Stimulated activated memory B cell treated with anti-CD40 and anti-IgM and Interleukin-4, amounts not matched to agents 10 μg/mL and 1 μg/mL and 100 μg/mL, for 72 hours (primary cell): ENCODE results near the gene IFIT2.

Experiments
- ATAC-seq: fragments of 150-1000 bp; cut with Tn5 transposase; 2 replicates; pipeline ENCODE4 v1.10.0; 2021
- H3K27ac Mint-ChIP-seq: one replicate; pipeline ENCODE4 v1.8.0; 2022; ENCODE audit warnings: mild to moderate bottlenecking, mixed read lengths
- H3K27me3 Mint-ChIP-seq: one replicate; pipeline ENCODE4 v1.8.0; 2022; ENCODE audit warnings: mixed read lengths
- H3K36me3 Mint-ChIP-seq: one replicate; pipeline ENCODE4 v1.8.0; 2022; ENCODE audit warnings: mixed read lengths
- H3K4me1 Mint-ChIP-seq: one replicate; pipeline ENCODE4 v1.8.0; 2022; ENCODE audit warnings: mixed read lengths
- H3K4me3 Mint-ChIP-seq: one replicate; pipeline ENCODE4 v1.8.0; 2022; ENCODE audit warnings: mild to moderate bottlenecking, moderate library complexity, mixed read lengths
- H3K9me3 Mint-ChIP-seq: one replicate; pipeline ENCODE4 v1.8.0; 2022; ENCODE audit warnings: mixed read lengths

Gene IFIT2

DNA sequence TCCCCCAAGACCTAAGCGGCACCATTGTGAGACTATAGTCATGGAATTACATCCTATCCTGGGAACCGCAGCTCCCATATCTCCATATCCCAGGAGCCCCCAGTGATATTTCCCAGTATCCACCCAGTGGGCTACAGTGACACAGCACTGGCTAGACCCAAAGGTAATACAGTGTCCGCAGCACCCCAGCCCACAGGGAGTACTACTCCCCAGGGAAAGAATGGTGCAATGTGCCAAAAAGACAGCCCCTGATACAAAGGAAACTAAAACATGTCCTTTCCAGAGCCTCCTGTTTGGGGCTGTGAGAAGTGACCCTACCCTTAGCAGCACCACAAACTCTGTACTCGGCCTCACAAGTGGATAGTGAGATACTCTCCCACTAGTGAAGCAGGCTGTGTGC lies 4.5 kb upstream of the IFIT2 start:
- ATAC-seq: no peak
- Mint-ChIP-seq H3K4me1 (peaks cover 32% of the 10 kb centered on the region), H3K27me3 (no peaks in the 10 kb centered on the region), H3K27ac (peak overlapping the region; percentile 83), H3K36me3 (no peaks in the 10 kb centered on the region), H3K9me3 (peaks cover 2% of the 10 kb centered on the region), H3K4me3 (no peak overlapping the region)

DNA sequence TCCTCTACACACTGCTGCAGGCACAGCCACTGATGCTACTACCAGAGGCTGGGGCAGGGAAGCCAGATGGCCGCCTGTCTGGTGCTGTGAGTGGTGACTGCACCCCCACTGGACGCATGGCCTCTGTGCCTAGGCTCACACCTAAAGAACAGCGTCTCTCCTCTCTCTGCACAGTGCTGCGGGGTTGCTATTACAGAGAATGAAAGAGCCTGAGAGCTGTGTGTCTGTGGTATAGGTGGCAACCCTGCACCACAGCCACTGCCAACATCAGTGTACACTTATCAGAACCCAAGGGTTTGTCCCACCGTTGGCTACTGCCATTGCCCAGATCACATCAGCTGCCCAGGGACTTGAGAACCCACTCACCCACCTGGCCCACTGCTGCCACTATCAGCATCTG lies 4.1 kb upstream of the IFIT2 start:
- Mint-ChIP-seq H3K4me3 (no peak overlapping the region), H3K9me3 (peaks cover 2% of the 10 kb centered on the region), H3K4me1 (peaks cover 36% of the 10 kb centered on the region), H3K27me3 (no peaks in the 10 kb centered on the region), H3K36me3 (no peaks in the 10 kb centered on the region), H3K27ac (peak overlapping the region; percentile 83)
- ATAC-seq: no peak

DNA sequence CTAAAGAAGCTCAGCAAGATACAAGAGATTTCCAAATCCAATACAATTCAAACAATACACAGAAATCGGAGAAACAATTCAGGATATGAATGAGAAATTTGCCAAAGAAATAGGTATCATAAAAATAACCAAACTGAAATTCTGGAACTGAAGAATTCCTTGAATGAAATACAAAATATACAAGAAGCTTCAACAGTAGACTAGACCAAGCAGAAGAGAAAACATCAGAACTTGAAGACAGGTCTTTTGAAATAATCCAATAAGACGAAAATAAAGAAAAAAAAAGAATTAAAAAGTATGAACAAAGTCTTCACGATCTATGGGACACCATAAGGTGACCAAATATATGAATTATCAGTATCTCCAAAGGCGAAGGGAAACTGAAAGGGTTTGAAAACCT lies 2.8 kb upstream of the IFIT2 start:
- Mint-ChIP-seq H3K4me3 (no peak overlapping the region), H3K9me3 (peaks cover 2% of the 10 kb centered on the region), H3K27me3 (no peaks in the 10 kb centered on the region), H3K27ac (no peak overlapping the region), H3K36me3 (no peaks in the 10 kb centered on the region), H3K4me1 (peaks cover 49% of the 10 kb centered on the region)
- no peak for ATAC-seq

DNA sequence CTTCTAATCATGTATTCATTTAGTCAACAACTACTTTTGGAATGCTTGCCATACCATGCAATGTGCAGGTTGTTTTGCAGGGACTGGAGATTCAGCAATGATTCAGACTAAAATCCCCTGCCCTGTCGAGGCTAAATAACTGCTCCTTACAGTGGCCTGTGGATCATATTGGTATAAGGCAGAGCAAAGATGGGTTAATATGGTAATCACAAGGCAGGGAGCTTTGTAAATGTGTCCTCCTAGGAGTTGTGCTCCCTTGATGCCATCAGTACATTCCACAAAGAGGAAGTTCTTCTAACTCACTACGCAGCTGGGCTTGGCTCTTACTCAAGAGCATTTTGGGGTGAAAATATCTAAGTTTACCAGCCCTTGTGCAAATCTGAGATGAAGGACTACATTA lies 614 bp upstream of the IFIT2 start:
- H3K27me3 Mint-ChIP-seq: no peaks in the 10 kb centered on the region
- peak overlapping the region; percentile 96 for H3K27ac Mint-ChIP-seq
- H3K9me3 Mint-ChIP-seq: peaks cover 2% of the 10 kb centered on the region
- peak; percentile 71 for ATAC-seq
- peak overlapping the region; percentile 84 for H3K4me3 Mint-ChIP-seq
- H3K4me1 Mint-ChIP-seq: peaks cover 56% of the 10 kb centered on the region
- H3K36me3 Mint-ChIP-seq: peaks cover 10% of the 10 kb centered on the region

DNA sequence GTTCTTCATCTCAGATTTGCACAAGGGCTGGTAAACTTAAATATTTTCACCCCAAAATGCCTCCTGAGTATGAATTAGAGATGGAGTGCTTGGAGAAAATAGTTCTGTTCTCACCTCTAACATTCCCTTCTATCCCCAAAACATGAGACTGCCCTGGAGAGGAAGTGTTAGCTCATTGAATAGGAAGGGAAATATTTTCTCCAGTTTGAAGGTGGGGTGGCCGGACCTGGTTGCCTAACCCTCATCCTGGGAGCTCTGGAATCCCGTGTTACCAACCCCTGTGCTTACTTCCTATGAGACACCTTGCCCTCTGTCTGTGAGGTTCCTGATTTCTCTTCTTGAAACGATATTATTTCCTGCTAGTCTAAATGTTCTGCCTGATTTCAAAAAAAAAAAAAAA lies 779 bp downstream of the IFIT2 start:
- peaks cover 53% of the 10 kb centered on the region for H3K4me1 Mint-ChIP-seq

DNA sequence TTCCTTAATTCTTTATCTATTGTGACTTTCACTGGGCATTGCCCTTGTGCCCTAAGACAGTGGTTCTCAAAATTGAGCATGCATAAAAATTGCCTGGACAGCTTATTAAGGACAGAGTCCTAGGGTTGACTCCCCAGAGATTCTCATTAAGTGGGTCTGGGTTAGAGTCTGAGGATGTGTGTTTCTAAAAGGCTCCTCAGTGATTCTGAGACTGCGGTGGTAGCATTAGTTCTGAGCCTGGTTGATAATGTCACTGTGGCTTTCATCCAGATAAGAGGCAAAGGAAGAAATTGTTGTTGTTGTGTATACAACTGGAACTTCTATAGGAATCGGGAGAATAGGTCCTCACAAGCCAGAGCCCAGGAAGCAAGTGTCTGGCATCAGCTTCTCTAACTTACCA lies 1.3 kb downstream of the IFIT2 start:
- H3K27ac Mint-ChIP-seq: peak overlapping the region; percentile 96
- peaks cover 49% of the 10 kb centered on the region for H3K4me1 Mint-ChIP-seq
- H3K36me3 Mint-ChIP-seq: peaks cover 29% of the 10 kb centered on the region
- peaks cover 2% of the 10 kb centered on the region for H3K9me3 Mint-ChIP-seq
- ATAC-seq: no peak
- H3K27me3 Mint-ChIP-seq: no peaks in the 10 kb centered on the region
- peak overlapping the region; percentile 84 for H3K4me3 Mint-ChIP-seq

More for the DNA sequence above, 779 bp downstream of the IFIT2 start:
- no peaks in the 10 kb centered on the region for H3K27me3 Mint-ChIP-seq
- H3K9me3 Mint-ChIP-seq: peaks cover 2% of the 10 kb centered on the region
- H3K4me3 Mint-ChIP-seq: peak overlapping the region; percentile 84
- H3K27ac Mint-ChIP-seq: peak overlapping the region; percentile 96
- no peak for ATAC-seq
- peaks cover 24% of the 10 kb centered on the region for H3K36me3 Mint-ChIP-seq

DNA sequence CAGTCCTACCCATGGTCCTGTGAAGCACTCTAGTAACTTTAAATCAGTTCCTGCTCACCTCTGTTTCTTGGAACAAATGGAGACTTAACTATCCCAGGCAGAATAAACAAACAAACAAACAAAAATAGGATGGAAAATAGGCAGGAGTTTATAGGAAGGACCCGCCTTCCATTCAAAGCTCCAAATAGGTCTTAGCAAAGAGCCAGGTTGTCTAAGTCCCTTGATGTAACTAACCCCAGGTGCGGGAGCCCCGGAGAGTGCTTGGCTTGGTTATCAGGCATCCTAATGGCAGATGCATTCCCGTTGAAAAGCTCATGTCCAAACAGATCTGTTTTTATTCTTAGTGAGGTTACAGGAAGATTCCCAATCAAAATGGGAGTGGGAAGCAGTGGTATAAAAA lies 2.2 kb downstream of the IFIT2 start:
- no peaks in the 10 kb centered on the region for H3K27me3 Mint-ChIP-seq
- no peak overlapping the region for H3K4me3 Mint-ChIP-seq
- H3K36me3 Mint-ChIP-seq: peaks cover 33% of the 10 kb centered on the region
- H3K4me1 Mint-ChIP-seq: peaks cover 49% of the 10 kb centered on the region
- ATAC-seq: no peak
- H3K9me3 Mint-ChIP-seq: no peaks in the 10 kb centered on the region
- H3K27ac Mint-ChIP-seq: peak overlapping the region; percentile 96

DNA sequence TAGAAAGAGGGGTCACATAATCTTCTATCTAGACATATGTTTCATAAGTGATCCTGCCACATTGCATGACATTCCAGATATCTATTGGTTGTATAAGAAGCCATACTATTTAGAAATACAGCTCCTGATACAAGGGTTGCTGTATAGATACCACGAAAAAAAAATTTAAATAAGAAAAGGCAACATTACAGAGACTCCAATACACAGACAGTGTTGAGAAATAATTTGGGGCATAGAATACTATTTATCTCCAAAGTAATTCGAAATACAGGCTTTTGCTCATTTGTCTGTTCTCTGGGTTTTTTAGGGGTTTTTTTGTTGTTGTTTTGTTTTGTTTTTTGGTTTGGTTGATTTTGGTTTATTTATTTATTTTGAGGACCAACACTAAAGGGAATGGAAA lies 2.6 kb downstream of the IFIT2 start:
- no peaks in the 10 kb centered on the region for H3K27me3 Mint-ChIP-seq
- peaks cover 36% of the 10 kb centered on the region for H3K36me3 Mint-ChIP-seq
- H3K4me3 Mint-ChIP-seq: no peak overlapping the region
- no peak for ATAC-seq
- no peak overlapping the region for H3K27ac Mint-ChIP-seq
- H3K4me1 Mint-ChIP-seq: peaks cover 49% of the 10 kb centered on the region
- no peaks in the 10 kb centered on the region for H3K9me3 Mint-ChIP-seq

DNA sequence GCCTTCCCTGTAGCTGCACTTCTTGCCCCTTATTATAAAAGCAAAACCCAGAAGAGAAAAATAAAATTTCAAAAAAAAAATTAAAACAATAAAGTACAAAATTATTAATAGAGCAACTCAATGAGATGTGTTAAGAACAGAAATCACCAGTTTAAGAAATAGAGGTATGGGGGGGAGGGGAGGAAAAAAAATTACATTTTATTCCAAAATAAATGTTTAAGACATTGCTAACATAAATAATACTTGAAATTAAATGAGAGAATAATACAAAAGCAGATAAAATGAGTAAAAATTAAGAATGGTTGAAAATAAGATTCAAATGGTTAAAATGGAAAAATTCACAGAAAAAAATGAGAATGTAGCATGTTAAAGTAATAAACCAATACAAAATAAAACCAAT lies 3.1 kb downstream of the IFIT2 start:
- no peaks in the 10 kb centered on the region for H3K9me3 Mint-ChIP-seq
- peaks cover 36% of the 10 kb centered on the region for H3K36me3 Mint-ChIP-seq
- H3K27me3 Mint-ChIP-seq: no peaks in the 10 kb centered on the region
- no peak overlapping the region for H3K4me3 Mint-ChIP-seq
- H3K4me1 Mint-ChIP-seq: peaks cover 49% of the 10 kb centered on the region
- no peak for ATAC-seq
- H3K27ac Mint-ChIP-seq: no peak overlapping the region

DNA sequence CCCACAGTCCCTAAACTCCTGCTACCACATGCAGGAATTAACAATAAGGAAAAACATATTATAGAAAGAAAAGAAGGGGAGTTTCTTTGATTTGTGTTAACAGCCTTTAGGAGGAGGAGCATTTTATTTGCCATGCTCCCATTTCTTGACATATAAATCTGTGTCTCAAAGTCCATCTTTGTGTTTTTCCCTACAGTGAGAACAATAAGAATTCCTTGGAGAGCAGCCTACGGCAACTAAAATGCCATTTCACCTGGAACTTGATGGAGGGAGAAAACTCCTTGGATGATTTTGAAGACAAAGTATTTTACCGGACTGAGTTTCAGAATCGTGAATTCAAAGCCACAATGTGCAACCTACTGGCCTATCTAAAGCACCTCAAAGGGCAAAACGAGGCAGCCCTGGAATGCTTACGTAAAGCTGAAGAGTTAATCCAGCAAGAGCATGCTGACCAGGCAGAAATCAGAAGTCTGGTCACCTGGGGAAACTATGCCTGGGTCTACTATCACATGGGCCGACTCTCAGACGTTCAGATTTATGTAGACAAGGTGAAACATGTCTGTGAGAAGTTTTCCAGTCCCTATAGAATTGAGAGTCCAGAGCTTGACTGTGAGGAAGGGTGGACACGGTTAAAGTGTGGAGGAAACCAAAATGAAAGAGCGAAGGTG lies 4.1 kb downstream of the IFIT2 start:
- H3K27ac Mint-ChIP-seq: no peak overlapping the region
- H3K4me1 Mint-ChIP-seq: peaks cover 48% of the 10 kb centered on the region
- no peaks in the 10 kb centered on the region for H3K27me3 Mint-ChIP-seq
- no peak overlapping the region for H3K4me3 Mint-ChIP-seq
- ATAC-seq: no peak
- H3K36me3 Mint-ChIP-seq: peaks cover 36% of the 10 kb centered on the region
- no peaks in the 10 kb centered on the region for H3K9me3 Mint-ChIP-seq

DNA sequence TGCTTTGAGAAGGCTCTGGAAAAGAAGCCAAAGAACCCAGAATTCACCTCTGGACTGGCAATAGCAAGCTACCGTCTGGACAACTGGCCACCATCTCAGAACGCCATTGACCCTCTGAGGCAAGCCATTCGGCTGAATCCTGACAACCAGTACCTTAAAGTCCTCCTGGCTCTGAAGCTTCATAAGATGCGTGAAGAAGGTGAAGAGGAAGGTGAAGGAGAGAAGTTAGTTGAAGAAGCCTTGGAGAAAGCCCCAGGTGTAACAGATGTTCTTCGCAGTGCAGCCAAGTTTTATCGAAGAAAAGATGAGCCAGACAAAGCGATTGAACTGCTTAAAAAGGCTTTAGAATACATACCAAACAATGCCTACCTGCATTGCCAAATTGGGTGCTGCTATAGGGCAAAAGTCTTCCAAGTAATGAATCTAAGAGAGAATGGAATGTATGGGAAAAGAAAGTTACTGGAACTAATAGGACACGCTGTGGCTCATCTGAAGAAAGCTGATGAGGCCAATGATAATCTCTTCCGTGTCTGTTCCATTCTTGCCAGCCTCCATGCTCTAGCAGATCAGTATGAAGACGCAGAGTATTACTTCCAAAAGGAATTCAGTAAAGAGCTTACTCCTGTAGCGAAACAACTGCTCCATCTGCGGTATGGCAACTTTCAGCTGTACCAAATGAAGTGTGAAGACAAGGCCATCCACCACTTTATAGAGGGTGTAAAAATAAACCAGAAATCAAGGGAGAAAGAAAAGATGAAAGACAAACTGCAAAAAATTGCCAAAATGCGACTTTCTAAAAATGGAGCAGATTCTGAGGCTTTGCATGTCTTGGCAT lies 4.8 kb downstream of the IFIT2 start:
- ATAC-seq: no peak
- Mint-ChIP-seq H3K27ac (no peak overlapping the region), H3K9me3 (no peaks in the 10 kb centered on the region), H3K4me1 (peaks cover 42% of the 10 kb centered on the region), H3K36me3 (peaks cover 36% of the 10 kb centered on the region), H3K27me3 (no peaks in the 10 kb centered on the region), H3K4me3 (no peak overlapping the region)

DNA sequence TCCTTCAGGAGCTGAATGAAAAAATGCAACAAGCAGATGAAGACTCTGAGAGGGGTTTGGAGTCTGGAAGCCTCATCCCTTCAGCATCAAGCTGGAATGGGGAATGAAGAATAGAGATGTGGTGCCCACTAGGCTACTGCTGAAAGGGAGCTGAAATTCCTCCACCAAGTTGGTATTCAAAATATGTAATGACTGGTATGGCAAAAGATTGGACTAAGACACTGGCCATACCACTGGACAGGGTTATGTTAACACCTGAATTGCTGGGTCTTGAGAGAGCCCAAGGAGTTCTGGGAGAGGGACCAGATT lies 5.4 kb downstream of the IFIT2 start:
- Mint-ChIP-seq H3K9me3 (no peaks in the 10 kb centered on the region), H3K36me3 (peaks cover 36% of the 10 kb centered on the region), H3K27me3 (no peaks in the 10 kb centered on the region), H3K27ac (no peak overlapping the region), H3K4me3 (no peak overlapping the region), H3K4me1 (peaks cover 39% of the 10 kb centered on the region)
- no peak for ATAC-seq

DNA sequence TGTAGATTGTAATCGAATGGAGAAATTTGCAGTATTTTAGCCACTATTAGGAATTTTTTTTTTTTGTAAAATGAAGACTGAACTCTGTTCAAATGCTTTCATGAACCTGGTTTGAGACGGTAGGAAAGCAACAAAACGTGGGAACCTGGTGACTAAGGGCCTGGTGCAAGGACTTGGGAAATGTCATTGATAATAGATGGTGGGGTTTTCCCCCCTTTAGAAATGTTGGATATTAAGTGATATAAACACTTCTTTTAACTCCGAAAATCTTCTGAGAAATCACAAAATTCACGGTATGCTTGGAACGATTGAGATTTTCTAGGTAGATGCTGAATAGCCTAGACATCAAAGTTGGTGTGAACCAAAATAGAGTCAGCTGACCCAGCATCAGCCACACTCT lies 6.4 kb downstream of the IFIT2 start:
- no peaks in the 10 kb centered on the region for H3K9me3 Mint-ChIP-seq
- H3K4me3 Mint-ChIP-seq: no peak overlapping the region
- H3K27ac Mint-ChIP-seq: no peak overlapping the region
- peaks cover 29% of the 10 kb centered on the region for H3K4me1 Mint-ChIP-seq
- no peak for ATAC-seq
- H3K27me3 Mint-ChIP-seq: no peaks in the 10 kb centered on the region
- peaks cover 36% of the 10 kb centered on the region for H3K36me3 Mint-ChIP-seq

DNA sequence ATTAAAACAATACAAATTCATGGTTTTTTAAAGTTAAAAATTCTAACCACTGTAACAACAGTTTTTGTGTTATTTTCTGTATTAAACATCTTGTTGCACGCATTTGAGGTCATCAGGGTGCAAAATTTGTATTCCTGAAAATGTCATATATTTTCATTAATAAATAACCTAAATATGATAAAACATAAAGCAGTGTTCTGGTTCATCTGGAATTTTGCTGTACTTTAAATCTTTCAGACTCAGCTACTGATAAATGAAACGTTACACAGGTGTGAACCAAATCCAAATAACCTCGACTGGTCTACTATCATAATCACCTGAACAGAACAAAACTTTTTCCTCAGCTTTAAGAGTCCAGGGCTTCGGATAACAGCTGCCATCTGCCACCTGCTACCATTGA lies 6.9 kb downstream of the IFIT2 start:
- no peak overlapping the region for H3K4me3 Mint-ChIP-seq
- no peaks in the 10 kb centered on the region for H3K9me3 Mint-ChIP-seq
- ATAC-seq: no peak
- no peak overlapping the region for H3K27ac Mint-ChIP-seq
- peaks cover 24% of the 10 kb centered on the region for H3K4me1 Mint-ChIP-seq
- H3K27me3 Mint-ChIP-seq: no peaks in the 10 kb centered on the region
- peaks cover 36% of the 10 kb centered on the region for H3K36me3 Mint-ChIP-seq

DNA sequence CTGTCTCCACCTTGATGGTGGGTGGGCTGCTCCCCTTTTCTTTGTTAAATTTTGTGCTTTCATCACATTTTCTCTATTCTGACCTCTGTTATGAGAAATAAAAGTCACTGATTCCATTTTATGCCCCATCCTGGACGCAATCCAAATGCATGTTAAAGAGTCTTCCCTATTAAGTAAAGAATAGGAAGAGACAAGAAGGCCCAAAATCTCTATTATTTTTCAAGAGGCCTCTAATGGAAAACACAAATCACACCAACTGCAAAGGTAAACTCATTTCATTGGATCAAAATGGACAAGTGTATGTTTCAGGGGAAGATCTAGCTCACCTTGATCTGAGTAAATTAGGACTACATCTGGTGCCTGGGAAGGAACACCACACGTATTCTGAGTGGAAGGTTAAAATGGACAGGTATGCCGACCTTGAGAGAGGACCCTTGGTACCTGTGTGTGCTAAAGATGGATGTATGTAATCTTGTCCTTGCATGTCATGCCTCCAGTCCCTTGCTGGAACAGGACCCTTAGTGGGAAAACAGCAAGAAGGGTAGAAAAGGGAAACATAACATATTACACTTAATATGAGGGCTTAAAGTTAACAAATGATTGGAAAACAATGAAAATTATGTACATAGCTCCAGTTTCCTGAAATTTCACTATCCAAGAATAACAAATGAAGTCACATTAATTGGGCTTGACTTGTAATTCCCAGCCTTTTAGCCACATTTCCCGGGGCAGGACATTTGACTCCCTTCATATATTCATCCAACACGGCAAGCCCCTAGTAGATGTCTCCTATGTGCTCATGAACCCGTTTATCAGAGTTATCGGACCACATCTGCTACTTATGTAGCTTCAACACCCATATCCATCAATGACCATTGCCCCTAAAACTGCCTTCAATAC lies 7.6 kb downstream of the IFIT2 start:
- no peak overlapping the region for H3K27ac Mint-ChIP-seq
- peaks cover 17% of the 10 kb centered on the region for H3K4me1 Mint-ChIP-seq
- H3K27me3 Mint-ChIP-seq: no peaks in the 10 kb centered on the region
- H3K9me3 Mint-ChIP-seq: no peaks in the 10 kb centered on the region
- ATAC-seq: no peak
- no peak overlapping the region for H3K4me3 Mint-ChIP-seq
- peaks cover 36% of the 10 kb centered on the region for H3K36me3 Mint-ChIP-seq
